HG03565 (cell line): ENCODE measurements around the gene MAP10.
A peak's percentile ranks its signal among the peaks of the same experiment; 100 is the strongest.

ENCODE experiments used
- ATAC-seq: cut with Tn5 transposase; IDR thresholded peaks from one replicate; pipeline ENCODE4 v1.9.1; 2021; ENCODE audit warnings: mild to moderate bottlenecking, moderate library complexity; ENCODE audit not compliant: unreplicated experiment

MAP10 gene

DNA sequence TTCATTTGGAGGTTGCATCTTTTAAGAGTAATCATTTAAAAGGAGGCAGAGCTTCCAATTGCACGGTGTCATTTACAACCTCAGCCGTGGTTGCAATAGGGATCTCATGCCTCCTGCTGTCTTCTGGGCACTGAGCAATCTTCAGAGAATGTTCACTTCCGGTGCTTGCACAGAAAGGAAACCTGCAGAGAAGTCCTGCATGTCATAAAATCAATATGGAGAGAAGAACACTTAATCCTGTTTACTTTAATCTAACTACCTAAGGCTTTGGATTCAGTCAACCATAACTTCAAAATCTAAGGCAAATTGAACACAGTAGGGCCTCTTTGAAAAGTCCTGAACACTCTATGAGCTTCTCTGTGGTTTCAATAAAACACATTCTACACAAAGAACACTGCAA, 11.3 kb upstream of the MAP10 start:
- peak; percentile 58 for ATAC-seq

DNA sequence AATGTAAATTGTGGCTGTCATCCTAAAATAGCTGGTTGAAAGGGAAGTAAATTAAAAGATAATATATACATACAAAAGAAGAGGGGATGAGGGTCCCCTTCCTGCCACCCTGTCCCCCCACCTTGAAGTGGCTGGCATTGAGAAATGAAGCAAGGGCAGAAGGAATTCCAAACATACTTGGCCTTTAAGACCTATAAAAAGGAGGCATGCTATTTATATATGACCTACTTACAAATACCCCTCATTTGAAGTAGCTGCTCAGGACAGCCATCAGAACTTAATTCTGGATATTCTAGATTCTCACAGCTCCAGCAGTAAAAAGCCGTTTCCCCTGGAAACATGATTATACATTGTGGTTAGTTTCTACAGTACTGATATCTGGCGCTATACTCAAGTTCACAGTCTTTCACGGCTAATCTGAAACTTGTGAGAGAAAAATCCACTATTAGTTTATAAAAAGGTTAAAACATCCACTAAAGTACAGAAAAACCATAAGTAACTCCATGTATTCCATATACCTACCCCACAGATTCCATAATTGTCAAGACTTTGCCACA, 9.6 kb upstream of the MAP10 start:
- ATAC-seq: peak; percentile 49

DNA sequence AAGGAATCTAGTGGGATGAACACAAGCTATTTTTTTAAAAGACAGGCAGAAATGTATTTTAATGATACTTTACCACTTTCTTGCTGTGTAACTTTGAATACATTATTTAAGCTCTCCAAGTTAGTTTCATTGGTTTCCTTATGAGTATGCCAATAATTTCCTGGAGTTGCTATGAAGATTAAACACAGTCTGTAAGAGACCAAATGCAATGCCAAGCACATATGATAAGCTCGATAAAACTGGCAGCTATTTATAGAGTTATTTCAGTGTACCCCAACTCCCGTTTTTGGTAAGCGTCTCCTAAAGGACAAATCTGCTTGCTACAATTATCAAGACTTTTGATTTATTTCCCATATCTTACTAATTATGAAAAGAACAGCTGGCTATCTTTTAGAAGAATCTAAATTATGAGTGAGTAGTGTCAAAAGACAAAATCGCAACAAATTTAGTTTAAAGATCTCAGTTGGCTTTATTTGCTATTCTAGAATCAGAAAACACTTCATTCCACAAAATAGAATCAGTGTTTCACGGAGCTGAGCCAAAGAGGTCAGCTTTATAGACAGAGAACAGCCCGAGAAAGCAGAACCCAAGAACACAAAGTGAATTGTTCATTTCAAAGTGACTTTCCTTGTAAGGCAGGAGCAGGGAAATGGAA, 7.2 kb upstream of the MAP10 start:
- ATAC-seq: no peak

DNA sequence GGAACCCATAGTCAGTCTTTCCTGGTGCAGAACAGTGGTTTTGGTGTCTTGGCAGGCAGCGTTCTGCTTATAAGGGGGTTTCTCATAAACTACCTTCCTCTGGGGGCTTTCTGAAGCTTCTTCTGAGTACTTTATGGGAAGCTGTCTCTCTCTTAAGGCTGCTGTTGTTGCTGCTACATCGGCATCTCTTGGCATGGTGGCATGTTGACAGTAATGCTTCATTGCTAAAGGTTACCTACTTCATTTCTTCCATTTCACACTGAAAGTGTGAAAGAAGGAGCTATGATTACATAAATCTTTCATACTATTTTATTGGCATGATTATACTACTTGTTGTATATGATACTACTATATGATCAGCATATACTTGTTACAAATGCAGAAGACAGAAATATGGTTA, 6.3 kb upstream of the MAP10 start:
- no peak for ATAC-seq

DNA sequence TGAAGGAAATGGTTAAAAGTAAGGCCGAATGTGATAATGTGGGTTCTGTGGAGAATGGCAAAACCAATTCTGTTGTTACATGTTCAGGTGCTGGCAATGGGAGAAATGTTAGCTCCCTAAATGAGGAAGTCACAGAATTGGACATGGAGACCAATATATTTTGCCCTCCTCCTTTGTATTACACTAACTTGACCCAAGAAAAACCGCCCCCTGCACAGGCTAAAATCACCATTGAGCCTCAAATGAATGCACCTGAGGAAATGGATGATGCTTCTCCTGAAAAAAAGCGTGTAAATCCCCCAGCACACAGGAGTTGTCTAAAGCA, 932 bp downstream of the MAP10 start:
- no peak for ATAC-seq

DNA sequence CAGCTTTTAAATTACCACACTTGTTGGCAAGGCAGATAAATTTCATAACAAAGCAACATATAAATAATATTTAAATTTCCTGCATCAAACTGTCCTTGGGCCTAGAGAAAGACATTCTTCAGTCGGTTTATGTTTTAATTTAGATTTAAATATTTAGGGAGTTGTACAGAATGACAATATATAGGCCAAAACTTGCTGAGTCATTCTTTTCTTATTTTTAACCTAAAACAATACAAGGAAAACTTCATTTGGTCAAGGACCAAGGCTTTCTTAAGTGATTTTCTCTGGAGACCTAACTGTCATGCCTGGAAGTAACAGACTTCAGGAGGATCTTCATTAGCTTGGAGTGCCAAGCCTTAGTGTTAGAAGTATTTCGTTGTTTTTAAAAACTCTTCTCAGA, 5.6 kb downstream of the MAP10 start:
- ATAC-seq: no peak

DNA sequence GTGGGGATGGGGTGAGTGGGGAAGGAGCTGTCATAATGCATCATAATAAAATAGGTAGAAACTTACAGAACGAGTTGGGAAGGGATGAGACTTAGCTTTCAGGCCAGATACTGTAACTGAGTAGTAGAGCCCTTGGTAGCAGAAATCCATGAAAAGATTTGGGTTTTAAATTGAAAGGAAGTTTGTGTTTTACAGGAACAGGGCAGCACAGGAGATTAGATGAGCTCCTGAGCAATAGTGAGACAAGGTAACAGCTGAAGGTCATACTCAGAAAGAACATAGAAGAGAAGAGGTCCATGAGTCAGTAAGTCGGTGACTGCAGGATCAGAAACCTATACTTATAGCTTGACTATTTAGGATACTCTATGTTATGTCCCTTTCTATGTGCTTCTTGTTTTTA, 7.3 kb downstream of the MAP10 start:
- ATAC-seq: no peak

DNA sequence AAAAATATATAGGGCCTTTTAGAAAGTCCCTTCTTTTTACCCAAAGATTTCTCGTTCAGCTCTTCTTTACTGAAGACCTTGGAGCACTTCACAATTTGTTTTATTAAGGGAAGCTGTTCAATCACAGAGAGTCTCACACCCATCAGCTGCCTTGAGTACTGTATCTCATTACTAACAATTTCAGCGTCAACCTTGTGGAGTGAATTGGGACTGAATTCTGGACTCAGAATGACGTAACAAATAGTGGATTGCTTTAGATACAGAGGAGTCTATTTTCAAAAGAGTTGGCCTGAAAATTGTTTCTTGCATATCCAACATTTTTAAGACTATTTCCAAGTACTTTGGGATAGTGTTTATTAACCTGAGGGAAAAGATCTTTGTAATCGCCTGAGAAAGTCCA, 7.9 kb downstream of the MAP10 start:
- no peak for ATAC-seq

DNA sequence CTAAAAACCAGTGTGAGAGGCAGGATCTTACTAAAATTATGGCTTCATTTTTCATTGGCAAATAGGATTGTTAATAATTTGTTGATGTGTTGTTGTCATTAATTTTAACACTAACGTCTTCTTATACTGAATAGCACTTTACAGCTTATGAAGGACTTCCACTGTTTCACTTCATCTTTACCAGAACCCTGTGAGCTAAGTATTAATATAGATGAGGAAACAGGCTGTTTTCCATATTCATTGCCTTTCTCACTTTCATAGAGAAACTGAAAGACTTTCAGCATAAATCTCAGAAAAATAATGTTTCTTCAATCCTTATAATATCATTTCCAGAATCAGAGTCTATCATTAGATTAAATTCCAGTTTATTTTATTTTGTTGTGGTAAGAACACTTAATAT, 8.5 kb downstream of the MAP10 start:
- ATAC-seq: no peak

DNA sequence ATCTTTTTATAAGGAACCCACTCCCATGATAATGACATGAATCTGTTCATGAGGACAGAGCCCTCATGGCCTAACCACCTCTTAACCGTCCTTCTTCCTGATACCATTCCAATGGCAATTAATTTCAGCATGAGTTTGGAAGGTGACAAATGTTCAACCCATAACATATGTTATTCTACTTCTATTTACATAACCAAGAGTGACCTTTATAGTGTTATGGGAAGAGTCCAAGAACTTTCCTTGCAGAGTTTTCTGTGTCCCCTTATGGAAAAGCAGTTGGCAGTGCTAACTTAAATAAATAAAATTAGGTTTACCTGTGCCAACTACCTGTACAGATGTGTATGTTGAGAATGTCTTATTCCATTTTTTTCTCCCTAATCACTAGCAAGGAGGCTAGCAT, 11.1 kb downstream of the MAP10 start:
- ATAC-seq: no peak

DNA sequence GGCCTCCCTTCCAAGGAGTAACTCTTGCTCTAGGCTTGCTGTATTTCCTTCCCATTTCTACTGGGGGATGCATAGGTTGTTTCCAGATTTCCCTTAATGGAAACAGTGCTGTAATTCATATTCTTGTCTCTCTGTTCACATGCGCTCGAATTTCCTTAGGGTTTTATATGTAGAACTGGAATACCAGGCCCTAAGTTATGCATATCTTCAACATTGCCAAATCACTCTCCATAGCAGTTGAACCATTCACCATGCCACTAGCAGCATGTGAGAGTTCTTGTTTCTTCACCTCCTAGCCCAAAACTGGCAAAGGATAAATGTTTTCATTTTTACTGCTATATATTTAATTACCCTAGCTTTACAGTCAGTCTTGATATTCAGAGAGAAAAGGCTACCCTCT, 12.8 kb downstream of the MAP10 start:
- ATAC-seq: no peak

DNA sequence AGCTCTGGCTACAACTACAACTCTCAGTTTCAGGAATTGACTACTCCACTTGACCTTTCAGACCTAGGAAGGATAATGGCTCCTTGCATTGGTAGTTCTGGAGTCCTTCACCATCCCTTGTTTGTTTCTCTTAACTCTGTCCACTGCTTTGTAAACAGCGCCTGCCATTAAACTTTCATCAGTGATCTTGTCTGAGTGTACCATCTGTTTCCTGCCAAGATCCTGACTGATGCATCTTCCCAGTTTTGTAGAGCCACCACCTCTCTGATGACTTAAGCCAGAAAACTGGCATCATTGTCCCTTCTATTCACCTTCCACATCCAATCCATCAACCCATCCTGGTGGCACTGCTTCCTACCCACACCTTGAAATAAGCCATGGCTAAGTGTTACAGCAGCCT, 15.2 kb downstream of the MAP10 start:
- no peak for ATAC-seq

DNA sequence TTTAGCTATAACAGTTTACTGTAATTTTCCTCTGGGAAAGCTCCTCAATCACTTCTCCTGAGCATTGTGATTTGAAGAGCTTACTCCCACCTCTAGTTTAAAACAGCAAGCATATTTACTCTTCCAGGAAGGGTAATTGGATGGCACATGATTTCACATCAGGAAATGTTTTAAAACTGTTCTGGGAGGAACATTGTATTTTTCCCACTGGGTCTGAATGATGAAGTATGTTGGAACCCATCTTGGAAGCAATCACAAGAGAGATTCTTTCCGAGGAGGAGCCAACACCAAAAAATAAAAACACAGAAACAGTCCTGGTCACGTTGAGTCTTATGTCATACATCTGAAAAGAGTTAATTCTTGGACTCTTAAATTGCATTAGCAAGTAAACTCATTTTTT, 17.3 kb downstream of the MAP10 start:
- no peak for ATAC-seq

DNA sequence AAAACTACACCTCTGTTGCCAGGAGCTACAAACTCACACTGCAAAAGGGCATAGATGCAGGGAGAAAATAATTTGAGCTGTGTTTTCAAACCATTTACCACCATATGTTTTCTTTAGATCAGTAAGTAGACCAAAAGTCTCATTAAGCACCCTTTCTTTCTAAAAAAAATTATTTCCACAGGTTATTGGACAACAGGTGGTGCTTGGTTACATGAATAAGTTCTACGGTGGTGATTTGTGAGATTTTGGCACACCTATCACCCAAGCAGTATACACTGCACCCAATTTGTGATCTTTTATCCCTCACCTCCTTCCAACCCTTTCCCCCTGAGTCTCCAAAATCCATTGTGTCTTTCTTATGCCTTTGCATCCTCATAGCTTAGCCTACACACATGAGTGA, 21.1 kb downstream of the MAP10 start:
- no peak for ATAC-seq

DNA sequence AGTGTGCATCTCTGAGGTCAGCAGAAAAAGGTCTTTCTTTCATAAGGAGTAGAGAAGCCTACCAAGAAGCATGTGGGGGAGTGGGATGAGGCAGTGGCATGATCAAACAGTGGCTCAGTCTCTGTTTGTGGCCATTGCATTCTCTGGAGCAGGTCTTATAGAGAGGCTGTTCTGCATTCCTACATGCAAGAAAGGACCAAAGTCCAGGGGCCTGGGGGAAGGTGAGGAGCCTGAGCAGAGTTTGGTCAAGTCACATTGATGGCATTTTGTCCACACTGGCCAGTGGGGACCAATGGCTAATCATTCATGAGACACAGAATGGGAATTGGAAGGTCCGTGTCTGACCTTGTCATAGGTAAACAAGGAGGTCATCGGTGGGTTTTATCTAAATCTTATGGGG, 25.4 kb downstream of the MAP10 start:
- no peak for ATAC-seq

DNA sequence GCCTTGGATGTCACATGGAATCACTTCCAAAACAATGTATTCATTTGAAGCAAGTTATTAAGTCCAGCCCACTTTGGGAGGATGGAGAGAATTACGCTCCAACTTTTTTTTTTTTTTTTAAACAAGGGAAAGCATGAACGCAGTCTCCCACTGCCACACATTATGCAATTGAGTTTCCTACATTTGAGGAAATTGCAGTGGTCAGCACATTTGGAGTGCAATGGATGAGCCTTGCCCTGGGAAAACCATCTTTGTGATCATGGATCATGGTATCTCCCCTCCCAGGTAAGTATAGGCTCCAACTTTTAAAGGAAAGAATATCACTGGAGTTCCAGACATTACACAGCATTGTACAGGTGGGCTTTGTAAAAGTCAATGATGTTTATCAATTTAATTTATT, 26.7 kb downstream of the MAP10 start:
- no peak for ATAC-seq

DNA sequence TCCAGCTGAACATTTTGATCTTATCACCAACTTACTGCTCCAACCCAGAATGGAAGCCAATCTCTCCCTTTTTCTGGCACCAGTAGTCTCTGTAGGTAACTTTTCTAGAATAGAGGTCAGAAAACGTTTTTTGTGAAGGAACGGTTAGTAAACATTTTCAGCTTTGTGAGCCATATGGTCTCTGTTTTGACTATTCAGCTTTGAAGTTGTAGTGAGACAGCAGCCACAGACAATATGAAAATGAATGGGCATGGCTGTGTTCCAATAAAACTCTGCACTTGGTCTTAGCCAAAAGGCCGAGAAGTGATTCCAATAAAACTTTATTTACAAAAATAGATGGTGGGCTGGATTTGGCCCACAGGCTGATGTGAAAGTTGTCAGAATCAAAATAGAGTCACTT, 28.9 kb downstream of the MAP10 start:
- ATAC-seq: no peak

DNA sequence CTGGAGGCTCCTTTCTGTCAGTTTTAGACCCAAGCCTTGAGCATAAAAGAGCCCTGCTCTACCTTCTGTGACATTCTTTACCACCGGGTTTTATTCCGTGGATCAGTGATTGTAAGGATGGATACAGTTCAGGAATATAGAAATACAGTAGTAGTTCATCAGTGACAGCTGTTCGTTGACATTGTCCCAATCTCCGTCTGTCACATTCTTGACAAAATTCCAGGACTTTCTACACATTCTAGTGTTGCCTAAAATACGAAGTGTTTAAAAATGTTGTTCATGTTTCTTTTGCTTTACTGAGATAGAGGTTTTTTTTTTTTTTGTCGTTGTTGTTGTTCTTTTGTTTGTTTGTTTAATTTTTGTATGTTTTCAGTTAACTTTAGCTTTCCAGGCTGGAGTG, 29.9 kb downstream of the MAP10 start:
- ATAC-seq: no peak

DNA sequence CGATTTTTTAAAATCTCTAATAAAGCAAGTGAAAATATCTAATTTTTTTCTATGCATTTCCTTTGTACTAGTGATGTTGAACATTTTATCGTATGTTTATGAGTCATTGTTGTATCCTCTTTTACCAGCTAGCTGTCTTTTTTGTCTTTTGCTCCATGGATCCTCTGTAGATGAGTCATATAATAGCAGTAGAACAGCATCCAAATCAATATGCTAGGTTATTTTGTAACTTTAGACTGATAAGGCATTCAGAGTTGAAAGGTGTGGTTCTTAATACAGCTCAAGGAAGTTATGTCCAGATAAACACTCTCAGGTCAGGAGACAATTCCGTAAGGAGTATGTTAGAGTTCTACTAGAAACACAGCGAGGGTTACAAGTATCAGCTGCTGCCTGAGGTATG, 31.9 kb downstream of the MAP10 start:
- ATAC-seq: no peak

DNA sequence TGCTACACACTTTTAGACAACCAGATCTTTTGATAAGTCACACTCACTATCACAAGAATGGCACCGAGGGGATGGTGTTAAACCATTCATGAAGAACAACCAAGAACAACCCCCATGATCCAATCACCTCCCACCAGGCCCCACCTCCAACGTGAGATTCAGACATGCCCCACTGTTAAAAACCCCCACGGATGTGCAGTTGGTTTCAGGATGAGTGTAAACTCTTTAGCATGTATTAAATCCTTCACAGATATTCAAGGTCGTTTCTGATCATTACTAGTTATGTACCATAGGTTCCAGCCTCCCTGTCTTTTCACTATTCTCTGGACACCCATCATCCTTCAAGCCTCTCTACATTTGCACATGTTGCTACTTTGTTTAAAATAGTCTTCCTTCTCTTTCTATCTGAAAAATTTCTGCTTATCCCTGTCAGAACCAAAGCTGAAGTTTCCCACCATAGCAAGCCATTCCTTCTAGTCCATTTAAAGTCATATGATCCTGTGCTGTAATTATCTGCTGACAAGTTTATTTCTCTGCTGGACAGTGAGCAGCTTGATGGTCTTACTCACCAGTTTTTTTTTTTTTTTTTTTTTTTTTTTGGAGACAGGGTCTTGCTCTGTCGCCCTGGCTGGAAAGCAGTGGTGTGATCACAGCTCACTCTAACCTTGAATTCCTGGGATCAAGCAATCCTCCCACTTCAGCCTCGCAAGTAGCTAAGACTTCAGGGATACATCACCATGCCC, 36.8 kb downstream of the MAP10 start:
- no peak for ATAC-seq

DNA sequence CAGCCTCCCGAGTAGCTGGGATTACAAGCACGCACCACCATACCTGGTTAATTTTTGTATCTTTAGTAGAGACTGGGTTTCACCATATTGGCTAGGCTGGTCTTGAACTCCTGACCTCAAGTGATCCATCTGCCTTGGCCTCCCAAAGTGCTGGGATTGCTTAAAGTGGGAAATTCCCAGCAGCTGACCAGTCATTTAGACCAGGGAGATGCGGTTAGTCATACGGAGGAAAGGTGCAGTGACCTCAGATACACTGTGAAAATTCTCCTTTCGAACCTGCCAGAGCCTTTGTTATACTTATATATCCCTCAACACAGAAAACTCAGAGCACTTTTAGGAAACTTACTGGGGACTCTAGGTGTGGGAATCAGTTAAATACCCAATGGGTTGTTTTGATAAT, 39.6 kb downstream of the MAP10 start:
- ATAC-seq: no peak

DNA sequence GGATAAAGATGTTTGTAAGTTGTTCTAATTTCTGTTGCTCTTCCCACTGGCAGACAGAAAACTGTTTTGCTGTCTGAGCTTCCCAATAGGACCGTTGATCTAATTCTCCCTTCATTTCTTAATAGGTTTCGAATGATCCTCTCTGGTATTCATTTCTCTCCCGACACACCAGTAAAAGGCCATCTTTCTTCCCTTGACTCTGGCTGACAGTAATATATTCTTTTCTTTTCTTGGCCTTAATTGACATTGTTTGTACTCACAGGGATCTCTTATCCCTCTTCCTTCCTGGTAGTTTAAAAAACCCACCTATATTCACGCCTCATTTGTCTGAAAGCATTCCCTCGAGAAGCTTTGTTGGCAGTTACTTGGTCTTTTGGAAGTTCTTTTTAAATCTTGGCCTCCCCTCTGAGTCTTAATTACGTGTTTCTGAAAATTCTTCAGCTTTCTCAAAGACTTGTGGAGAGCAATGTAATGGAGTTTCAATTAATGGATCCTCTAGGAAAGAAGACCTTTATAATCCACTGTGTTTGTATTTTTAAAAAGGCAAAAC, 40.3 kb downstream of the MAP10 start:
- no peak for ATAC-seq
